PFSK-1 (cell line): Measurements from ENCODE around the gene SLC38A10.

Source experiments
- POLR2AphosphoS5 ChIP-seq: IDR thresholded peaks from 2 replicates; pipeline ENCODE4 v1.6.1; 2012; ENCODE audit warnings: low read depth, mild to moderate bottlenecking, control low read depth, low read length, moderate library complexity
- TAF1 ChIP-seq: IDR thresholded peaks from 2 replicates; pipeline ENCODE4 v1.6.1; 2012; ENCODE audit warnings: low read length, control low read depth, borderline replicate concordance; ENCODE audit not compliant: insufficient read depth
- TF ChIP-seq, protein P1 (sequence below), 2 experiments: IDR thresholded peaks; 2 replicates each; pipeline versions ENCODE4 v1.6.1 to v1.8.0; 2011 to 2012; ENCODE audit warnings: low read depth in 2 of 2, low read length in 2 of 2, control low read depth in 1 of 2, inconsistent platforms in 1 of 2, mild to moderate bottlenecking in 1 of 2, moderate library complexity in 1 of 2; ENCODE audit not compliant: insufficient read depth in 1 of 2

DNA sequence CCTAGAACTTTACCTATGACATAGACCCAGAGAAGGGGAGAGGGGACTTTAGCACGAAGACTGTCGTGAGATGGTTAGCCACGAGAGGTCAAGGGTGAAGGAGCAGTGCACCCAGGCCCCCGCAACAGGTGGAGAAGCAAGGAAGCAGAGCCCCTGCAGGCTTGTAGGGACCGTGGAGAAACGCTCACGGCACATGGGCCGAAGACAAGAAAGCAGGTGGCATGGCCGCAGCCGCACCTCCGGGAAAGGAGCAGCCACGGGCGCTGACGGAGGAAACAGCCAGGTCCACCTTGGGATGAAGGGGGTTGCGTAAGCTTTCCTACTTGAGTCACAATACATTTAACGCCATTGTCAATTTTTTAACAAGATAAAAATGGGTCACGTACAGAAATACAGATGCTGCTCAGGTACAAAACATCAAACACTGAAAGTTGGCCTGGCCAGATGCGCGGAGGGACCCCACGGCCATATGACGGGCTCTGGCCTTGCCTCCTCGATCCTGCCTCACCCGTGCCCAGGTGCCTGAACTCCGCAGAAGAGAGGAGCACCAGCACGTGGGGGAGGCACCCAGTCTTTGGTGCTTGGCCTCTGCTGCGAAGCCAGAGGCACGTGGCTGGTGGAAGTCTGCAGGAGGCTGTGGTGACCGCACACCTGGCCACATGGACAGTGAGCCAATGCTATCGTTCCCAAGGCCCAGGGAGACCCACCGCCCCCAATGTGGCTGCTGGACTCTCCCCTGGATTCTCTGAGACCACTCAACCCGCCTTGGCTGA is 21.2 kb downstream of the SLC38A10 start:
- TF ChIP-seq TAF1 (no peak), POLR2AphosphoS5 (no peak)
- TF ChIP-seq, protein P1, sequence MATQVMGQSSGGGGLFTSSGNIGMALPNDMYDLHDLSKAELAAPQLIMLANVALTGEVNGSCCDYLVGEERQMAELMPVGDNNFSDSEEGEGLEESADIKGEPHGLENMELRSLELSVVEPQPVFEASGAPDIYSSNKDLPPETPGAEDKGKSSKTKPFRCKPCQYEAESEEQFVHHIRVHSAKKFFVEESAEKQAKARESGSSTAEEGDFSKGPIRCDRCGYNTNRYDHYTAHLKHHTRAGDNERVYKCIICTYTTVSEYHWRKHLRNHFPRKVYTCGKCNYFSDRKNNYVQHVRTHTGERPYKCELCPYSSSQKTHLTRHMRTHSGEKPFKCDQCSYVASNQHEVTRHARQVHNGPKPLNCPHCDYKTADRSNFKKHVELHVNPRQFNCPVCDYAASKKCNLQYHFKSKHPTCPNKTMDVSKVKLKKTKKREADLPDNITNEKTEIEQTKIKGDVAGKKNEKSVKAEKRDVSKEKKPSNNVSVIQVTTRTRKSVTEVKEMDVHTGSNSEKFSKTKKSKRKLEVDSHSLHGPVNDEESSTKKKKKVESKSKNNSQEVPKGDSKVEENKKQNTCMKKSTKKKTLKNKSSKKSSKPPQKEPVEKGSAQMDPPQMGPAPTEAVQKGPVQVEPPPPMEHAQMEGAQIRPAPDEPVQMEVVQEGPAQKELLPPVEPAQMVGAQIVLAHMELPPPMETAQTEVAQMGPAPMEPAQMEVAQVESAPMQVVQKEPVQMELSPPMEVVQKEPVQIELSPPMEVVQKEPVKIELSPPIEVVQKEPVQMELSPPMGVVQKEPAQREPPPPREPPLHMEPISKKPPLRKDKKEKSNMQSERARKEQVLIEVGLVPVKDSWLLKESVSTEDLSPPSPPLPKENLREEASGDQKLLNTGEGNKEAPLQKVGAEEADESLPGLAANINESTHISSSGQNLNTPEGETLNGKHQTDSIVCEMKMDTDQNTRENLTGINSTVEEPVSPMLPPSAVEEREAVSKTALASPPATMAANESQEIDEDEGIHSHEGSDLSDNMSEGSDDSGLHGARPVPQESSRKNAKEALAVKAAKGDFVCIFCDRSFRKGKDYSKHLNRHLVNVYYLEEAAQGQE (IDR thresholded peaks at IDR 0.05; ENCODE audit: insufficient read depth in 1 of 2, low read depth in 2 of 2, low read length in 2 of 2), result no peak
